Astrocyte (in vitro differentiated cells and primary cell): ENCODE data around the gene NCOA3.

ENCODE experiments used
- CTCF ChIP-seq: IDR thresholded peaks from 2 replicates; pipeline ENCODE4 v1.5.1; 2011; ENCODE audit warnings: low read depth, mild to moderate bottlenecking, inconsistent platforms, low read length, moderate library complexity; ENCODE audit not compliant: insufficient read depth
- EZH2 ChIP-seq: IDR thresholded peaks from 2 replicates; pipeline ENCODE4 v1.6.1; 2012; ENCODE audit warnings: mild to moderate bottlenecking, low read length, inconsistent platforms; ENCODE audit not compliant: insufficient read depth

- TF ChIP-seq CTCF (no peak), EZH2 (no peak)
Measured at GRCh38 chr20:47568837-47569410, 67.2 kb downstream of the NCOA3 start.
